Activated T-cell treated with anti-CD3 and anti-CD28 coated beads, Interleukin-2, amount 50 U/mL, for 48 hours (primary cell): ENCODE measurements around the gene ZFP36L1.

Experiments used
- DNase-seq, 2 experiments: peaks; one replicate each; pipeline ENCODE4 v3.0.0-alpha.2; 2020

Gene ZFP36L1

DNA sequence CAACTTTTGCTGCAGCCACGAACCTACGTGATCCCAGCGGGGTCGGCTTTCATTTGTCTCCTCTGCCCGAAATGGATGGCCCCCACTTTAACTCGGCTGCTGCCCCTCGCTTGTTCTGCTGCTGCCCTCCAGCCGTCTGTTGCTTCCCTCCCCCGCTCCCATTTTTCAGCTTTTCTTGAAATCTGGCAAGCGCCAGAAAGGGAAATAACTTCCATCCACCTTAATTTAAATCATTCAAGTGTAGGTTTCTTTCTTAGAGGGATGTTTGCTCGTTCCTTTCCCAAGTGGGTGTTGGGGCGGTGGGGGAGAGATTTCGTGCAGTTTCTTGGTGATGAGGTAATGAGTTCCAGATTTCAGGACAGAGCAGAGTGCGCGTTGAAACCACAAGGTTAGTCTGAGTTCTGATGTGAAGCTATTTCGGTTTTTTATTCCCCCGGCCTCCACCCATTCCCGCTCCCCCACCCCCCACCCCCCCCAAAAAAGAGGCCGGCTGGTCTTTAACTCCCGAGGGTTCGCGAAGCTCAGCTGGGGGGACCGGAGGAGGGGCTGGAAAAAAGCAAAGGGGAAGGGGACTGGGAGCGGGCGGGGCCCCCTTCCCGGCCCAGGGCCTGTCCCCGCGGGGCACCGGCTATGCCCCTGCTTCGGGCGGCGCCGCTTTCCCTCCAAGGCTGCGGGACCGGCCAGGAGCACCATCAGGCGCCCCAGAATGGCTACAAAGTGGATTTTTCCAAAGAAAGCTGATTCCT is 2.2 kb upstream of the ZFP36L1 start:
- DNase-seq, result peak; percentile 74 to 78

- DNase-seq, result peak; percentile 88 to 90
Measured at GRCh38 chr14:68794130-68794850, 1.4 kb upstream of the ZFP36L1 start.

- no peak for DNase-seq
Measured at GRCh38 chr14:68793734-68794129, 865 bp upstream of the ZFP36L1 start.

DNA sequence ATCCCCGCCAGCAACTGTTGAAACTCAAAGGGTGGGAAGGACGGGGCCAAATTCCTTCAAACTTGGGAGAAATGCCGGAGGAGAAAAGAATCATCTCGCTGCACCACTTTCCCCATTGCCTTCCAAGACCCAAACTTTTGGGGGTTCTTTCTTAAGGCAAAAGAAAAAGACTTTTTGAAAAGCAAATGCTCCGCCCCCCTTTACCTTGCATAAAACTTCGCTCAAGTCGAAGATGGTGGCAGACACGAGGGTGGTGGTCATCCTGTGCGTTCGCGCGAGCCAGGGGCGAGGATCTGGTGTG is 239 bp downstream of the ZFP36L1 start:
- no peak for DNase-seq

DNA sequence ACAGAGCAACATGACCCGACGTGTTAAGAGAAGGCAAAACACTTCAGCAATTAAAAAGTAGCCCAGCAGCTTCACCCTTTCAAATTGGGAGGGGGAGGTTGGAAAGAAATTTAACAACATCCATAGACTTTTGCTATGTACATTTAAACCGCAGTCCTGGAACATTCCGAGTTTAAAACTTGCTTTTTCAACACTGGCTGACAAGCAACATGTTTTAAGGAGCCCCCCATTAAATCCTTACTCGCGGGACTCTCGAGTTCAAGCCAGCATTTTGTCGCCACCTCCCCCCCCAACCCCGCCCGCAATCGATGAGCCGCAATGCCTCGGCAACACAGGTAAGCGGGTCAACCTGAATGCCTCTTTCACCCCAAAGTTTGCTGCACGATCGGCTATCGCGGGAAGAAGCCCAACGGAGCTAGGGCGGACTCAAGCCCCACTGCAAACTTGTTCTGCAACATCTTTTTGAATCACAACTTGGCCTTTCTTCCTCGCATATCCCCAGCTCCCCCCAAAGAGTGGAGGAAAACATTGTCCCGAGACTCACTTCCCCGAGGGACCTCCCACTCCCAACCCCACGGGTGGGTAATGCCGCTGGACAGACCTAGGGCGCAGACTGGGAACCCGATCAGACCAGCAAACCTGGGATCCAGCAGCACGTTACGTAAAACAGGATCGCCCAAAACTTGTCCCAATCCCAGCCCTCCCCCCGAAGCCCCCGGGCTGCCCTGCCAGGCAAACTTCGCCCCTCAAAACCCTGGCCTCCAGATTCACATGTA is 777 bp downstream of the ZFP36L1 start:
- peak; percentile 58 to 61 for DNase-seq

DNA sequence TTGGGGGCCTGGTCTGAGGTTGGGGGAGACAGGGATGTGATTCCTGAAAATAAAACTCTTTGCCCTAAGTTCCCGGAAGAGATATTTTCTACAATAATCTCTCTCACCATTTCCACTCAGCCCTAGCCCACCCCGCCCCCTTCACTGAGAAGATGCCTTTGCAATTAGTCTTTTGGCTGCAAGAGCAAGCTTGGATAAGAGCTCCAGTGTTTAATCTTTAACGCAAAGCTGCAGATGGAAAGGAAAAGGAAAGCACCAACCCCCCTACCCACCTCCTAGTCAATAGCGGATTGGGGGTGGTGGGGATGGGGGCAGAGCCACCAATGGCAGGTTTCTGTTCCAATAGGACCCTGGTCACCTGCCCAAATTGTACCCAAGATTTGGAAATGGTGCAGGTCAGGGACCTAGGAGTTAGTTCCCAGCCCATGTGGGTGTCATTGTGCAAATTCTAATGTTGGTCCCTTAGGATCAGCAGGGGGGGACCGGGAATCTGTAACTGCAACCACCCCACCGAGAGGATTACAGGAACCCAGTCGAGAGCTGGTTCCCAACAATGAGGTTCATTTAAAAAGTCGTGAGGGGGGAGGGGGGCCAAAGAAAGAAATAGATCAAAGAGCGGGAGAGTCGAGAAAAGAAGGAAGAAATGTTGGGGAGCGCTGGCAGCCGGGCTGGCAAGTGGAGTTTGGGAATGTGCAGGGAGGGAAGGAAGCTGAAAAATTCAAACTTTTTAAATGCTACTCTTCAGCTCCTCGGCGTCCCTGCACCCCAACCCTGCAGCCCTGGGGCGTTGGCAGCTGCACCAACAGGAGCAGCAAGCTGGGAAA is 1.6 kb downstream of the ZFP36L1 start:
- peak; percentile 62 to 67 for DNase-seq

- peak; percentile 87 to 90 for DNase-seq
Measured at GRCh38 chr14:68790644-68791077, 2.2 kb downstream of the ZFP36L1 start.

GRCh38 chr14:68789821-68790643 is 2.8 kb downstream of the ZFP36L1 start:
- peak; percentile 52 to 58 for DNase-seq

DNA sequence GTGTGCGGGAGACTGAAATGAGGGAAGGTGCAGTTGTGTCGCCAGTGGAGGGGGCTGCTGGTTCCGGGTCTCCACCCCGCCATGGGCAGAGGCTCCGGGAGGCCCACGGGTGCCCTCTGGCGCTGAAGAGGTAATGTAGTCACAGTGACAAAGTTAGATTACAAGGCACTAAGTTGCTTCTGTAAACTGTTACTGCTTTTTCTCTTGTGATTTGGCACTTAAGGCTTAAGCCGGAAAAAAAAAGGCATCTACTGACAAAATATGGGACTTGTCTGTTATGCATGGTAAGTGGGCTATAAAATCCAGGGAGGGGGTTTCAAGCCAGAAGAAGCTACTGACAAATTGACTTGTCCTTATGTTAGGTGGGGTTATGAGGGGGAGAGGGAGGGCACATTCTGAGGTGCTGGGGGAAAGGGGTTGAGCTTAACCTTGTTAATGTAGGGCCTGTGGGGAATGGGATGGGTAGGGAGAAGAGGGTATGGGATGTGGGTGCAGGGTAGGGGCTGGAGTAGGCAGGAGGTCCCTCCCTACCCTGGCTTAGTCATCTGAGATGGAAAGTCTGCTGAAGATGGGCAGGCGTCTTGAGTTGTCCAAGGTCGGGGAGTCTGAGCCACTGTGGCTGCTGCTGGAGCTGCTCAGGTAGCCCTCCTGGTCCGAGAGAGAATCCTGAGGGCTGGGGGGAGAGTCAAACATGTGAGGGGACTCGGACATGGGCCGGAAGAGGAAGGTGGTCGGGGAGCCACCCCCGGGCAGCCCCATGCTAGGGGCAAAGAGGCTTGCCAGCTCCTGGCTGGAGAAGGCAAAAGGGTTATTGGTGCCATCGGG is 3.7 kb downstream of the ZFP36L1 start:
- DNase-seq, result peak; percentile 86 to 90

- no peak for DNase-seq
Measured at GRCh38 chr14:68788275-68788995, 4.4 kb downstream of the ZFP36L1 start.

DNA sequence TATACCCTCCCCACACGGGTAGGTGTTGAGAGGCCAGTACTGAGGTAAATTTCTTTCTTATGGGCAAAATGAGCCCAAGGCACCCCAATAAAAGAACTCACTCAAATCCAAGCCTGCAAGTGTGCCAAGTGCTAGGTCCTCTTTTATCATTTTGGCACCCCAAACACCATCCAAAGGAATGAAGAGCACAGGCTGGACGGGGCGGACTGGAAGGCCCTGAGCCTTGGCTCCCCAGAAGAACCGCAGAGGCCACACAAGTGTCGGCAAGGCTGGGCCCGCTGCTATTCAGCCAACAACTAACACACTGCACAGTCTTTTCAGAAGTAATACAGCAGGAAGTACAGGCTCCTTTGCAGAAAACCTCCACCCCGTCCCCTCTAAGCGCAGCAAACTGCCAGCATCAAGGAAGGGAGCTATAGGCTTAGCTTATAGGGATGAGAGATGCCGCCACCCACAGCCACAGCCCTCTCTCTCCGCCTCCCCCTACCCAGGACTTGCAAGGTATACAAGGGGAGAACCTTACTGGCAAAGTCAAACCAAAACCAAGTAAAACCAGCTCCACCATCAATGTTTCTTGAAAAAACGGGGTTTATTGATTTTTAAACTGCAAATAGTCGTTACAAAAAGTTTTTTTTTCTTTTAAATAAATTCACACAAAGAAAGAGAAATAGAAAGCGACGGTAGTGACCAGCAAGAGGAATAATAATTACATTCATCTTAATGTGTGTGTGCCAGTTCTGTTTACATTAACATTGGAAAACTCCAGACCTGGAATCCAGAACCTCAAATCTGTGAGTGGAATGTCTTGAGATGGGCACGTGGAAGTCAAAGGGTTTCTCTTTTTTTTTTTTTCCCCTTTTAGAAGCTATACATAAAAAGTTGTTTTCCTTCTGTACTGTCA is 5.5 kb downstream of the ZFP36L1 start:
- peak; percentile 60 to 67 for DNase-seq

- no peak for DNase-seq
Measured at GRCh38 chr14:68786491-68787091, 6.3 kb downstream of the ZFP36L1 start.

GRCh38 chr14:68785534-68786490 is 7.1 kb downstream of the ZFP36L1 start:
- DNase-seq, result peak; percentile 62 to 65

DNA sequence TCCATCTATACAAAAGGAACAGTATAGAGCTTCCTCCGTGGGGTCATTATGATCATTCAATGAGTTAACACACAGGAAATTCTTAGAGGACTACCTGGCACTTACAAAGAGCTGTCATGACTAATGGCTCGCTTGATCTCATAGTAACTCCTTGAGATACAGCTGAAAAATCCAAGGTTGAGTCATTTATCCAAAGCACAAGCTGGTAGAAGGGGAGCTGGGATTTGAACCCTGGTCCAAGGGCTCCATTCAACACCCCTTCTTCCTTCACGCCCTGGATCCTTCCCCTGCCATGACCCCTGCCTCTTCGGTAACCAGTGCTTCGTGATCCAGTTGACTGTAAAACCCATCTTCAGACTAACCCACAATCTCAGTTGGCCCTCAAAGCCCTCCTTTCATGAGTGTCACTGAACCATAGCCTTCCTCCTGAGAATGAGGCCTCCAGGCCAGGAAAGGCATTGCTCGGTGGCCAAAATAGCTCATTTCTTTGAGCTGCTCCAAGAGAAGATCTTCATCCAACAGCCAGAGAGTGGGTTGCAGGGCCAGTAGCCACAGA is 7.8 kb downstream of the ZFP36L1 start:
- peak; percentile 38 to 41 for DNase-seq

DNA sequence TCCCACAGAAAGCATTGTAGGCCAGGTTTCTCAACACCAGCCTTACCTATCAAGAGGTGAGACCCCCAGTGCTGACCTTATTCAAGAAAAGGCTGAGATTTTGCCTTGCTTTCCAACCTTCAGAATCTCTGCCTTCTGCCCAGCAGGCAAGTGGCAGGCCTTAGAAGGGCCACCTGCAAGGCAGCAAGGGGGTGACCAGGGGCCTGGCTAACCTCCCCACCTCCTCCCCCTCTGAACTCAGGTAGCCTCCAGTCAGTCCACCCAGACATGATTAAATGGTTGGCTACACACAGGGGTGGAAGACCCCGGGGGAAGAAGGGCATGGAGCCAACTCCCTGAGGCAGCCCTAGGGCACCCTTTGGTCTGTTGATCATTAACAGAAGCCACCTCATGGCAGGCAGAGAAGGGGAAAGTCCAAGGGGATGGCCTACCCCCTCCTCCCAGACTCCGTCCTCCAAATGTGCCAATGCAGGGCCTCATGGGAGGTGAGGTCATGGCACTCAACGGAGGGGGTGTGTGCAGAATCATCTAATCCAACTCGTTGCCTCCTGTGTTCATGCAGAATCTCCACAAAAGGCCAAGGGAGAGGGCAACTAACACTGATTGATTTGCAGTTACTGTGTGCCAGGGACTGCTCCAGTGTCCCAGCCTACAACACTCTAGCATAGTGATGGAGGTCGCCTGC is 8.5 kb downstream of the ZFP36L1 start:
- peak in 1 of 2 experiments; percentile 33 for DNase-seq
